ENCODE data around the gene DEF6. TPM values are rescaled to one million over a fixed set of nuclear protein-coding genes. Genes with fewer than 3 reads are reported as not detected.
A peak's percentile ranks its signal among the peaks of the same experiment; 100 is the strongest.
"Not testable (repeated sequence)": the region's sequence is repeated elsewhere in the genome, so short reads cannot be mapped to it uniquely, and the experiment has no call there.

Gene DEF6
- total RNA-seq, 1 donor from 2014 or later: not detected

- no peak for DNase-seq (ENCODE audit: low read depth)
Observed at GRCh38 chr6:35278708-35279107, 18.9 kb upstream of the DEF6 start.

- peak; percentile 22 for DNase-seq (ENCODE audit: low read depth)
Observed at GRCh38 chr6:35280903-35281302, 16.7 kb upstream of the DEF6 start.

GRCh38 chr6:35282472-35282871 is 15.1 kb upstream of the DEF6 start:
- DNase-seq (ENCODE audit: low read depth): no peak

- DNase-seq (ENCODE audit: low read depth): peak; percentile 62
Observed at GRCh38 chr6:35283361-35283760, 14.3 kb upstream of the DEF6 start.

GRCh38 chr6:35287671-35288396 is 9.8 kb upstream of the DEF6 start:
- peak; percentile 91 for DNase-seq (ENCODE audit: low read depth)

- DNase-seq (ENCODE audit: low read depth): no peak
Observed at GRCh38 chr6:35288834-35289233, 8.8 kb upstream of the DEF6 start.

GRCh38 chr6:35291491-35291890 is 6.1 kb upstream of the DEF6 start:
- no peak for DNase-seq (ENCODE audit: low read depth)

- no peak for DNase-seq (ENCODE audit: low read depth)
Observed at GRCh38 chr6:35292494-35292893, 5.1 kb upstream of the DEF6 start.

- no peak for DNase-seq (ENCODE audit: low read depth)
Observed at GRCh38 chr6:35293681-35294080, 3.9 kb upstream of the DEF6 start.

- peak; percentile 21 for DNase-seq (ENCODE audit: low read depth)
Observed at GRCh38 chr6:35294308-35294945, 3.2 kb upstream of the DEF6 start.

GRCh38 chr6:35295036-35295435 is 2.6 kb upstream of the DEF6 start:
- DNase-seq (ENCODE audit: low read depth): no peak

GRCh38 chr6:35295521-35296315 is 1.9 kb upstream of the DEF6 start:
- DNase-seq (ENCODE audit: low read depth): peak; percentile 70

- DNase-seq (ENCODE audit: low read depth): no peak
Observed at GRCh38 chr6:35296931-35297600, 552 bp upstream of the DEF6 start.

GRCh38 chr6:35298625-35299140 is 1.1 kb downstream of the DEF6 start:
- DNase-seq (ENCODE audit: low read depth): no peak

GRCh38 chr6:35299674-35300073 is 2.1 kb downstream of the DEF6 start:
- DNase-seq (ENCODE audit: low read depth): no peak

GRCh38 chr6:35300848-35301247 is 3.2 kb downstream of the DEF6 start:
- DNase-seq (ENCODE audit: low read depth): no peak

GRCh38 chr6:35302604-35303241 is 5.1 kb downstream of the DEF6 start:
- no peak for DNase-seq (ENCODE audit: low read depth)

- DNase-seq (ENCODE audit: low read depth): no peak
Observed at GRCh38 chr6:35304299-35304698, 6.7 kb downstream of the DEF6 start.

GRCh38 chr6:35305117-35305516 is 7.5 kb downstream of the DEF6 start:
- DNase-seq (ENCODE audit: low read depth): no peak

- DNase-seq (ENCODE audit: low read depth): not testable (repeated sequence)
Observed at GRCh38 chr6:35307138-35307537, 9.5 kb downstream of the DEF6 start.

GRCh38 chr6:35308543-35308942 is 10.9 kb downstream of the DEF6 start:
- not testable (repeated sequence) for DNase-seq (ENCODE audit: low read depth)
